Measurements from ENCODE around the gene PNPLA4.

Gene PNPLA4

GRCh38 chrX:7872042-7872441, 55.2 kb downstream of the PNPLA4 start:
- DNase-seq (ENCODE audit: low read depth in 2 of 2): no peak

GRCh38 chrX:7852166-7852565, 75.0 kb downstream of the PNPLA4 start:
- DNase-seq (ENCODE audit: low read depth in 2 of 2): no peak
